NCI-H1417 (cell line): ENCODE data around the gene DGKG.
A peak's percentile ranks its signal among the peaks of the same experiment; 100 is the strongest.

Experiments
- DNase-seq, 3 experiments: peaks; one replicate each; lab custom pipeline; 2025; lab: John Stamatoyannopoulos, UW

The DGKG gene

DNA sequence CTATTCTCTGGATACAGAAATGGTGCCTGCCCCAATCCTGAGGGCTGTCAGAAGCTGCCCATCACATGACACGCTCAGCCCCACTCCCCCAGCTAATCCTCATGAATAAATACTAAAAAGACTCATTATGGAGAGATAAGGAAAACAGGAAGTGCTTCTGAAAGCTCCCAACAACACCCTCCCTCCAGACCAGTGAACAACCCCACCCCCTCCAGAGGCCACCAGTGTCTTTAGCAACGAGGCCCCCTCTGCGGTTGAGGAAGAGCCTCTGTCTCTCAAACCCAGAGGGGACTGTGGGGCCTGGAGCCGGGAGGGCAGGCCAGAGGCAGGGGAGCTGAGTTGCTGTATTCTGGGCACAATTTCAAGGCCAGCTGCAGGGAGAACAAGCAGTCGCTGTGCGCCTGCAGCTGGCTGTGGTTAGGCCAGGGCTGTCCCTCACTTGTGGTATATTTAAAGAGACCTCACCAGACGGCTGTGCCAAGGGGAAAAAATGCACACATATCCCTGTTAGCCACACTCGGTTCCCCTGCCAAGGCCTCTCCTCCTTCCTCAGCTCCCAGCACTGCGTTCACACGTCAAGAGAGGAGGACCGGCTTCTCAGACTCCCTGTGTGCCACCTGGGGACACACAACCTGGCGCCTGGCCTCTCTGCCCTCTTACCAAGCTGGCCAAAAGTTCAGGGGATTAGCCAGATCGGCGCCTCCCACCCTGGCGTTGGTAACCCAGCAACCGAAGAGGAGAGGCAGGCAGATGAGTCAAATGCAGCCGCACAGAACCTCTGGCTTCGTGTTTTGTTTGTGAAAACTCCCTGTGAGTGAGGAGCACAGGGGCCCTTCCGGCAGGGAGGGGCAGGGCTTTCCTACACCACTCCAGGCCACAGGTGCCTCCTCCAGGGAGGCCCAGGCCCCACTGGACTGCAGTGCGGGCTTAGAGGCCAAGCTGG, 152.0 kb downstream of the DGKG start:
- peak in 2 of 3 experiments; percentile 56 to 76 for DNase-seq

DNA sequence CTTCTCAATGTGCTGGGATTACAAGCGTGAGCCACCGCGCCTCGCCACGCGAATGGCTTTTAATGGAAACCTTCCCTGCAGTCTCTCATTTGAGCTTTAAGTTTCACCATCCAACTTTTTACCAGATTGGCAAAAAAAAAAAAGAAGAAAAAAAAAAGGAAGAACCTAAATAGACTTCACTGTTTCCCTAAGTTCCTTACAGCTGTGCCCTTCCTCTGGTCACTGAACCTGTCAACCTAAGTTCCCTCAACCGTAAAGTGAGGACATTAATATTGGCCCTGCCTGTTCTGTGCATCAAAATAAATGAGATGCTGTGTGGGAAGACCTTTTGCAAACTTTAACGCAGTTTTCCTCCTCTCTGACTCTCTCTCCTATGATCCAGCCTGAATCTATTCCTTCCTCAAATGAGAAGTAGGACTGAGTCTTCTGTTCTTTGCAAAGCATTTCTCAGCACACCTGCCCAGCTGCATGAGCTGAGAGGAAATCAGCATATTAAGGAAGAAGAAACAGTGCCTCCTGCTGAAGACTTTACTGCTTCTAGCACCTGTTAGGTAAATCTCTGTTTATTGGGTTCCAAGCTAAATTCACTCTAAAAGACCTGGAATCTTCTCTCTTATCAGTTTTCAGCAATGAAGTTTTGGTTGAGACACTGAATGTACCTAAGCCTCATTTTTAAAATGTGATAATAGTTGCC, 153.6 kb downstream of the DGKG start:
- no peak for DNase-seq

DNA sequence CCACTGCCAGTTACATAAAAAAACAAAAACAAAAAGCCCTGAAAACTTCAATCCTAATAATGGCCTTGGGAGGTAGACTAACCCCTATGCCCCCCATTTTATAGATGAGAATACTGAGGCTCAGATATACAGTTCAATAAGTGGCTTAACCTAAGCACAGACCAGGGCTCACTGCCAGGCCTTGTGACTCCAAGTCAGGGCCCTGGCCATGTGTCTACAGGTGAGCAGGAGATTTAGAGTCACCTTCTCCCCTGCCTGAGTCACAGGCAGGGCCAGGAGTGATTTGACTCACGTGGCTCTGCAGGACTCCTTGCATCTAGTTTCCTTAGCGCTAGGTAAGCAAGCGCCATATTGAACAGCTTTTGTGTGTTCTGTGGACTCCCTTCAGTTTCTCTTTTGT, 154.5 kb downstream of the DGKG start:
- no peak for DNase-seq

DNA sequence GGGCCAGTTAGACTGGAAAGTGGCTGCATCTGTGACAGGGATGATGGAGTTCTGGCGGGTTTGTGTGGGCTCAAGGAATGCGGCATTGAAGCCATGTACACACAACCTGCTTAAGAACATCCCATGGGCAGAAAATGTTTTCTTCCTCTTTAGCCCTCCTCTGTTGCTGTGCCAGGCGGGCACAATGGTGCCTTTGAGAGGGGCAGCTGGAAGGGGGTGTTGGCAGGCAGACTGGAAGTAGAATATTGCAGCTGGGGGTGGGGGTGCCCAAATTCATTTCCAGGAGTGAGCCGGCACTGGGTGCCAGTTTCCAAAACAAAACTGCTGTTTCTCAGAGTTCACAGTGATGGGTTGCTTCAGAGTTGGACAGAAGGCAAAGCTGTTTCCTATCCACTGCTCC, 161.3 kb downstream of the DGKG start:
- no peak for DNase-seq

DNA sequence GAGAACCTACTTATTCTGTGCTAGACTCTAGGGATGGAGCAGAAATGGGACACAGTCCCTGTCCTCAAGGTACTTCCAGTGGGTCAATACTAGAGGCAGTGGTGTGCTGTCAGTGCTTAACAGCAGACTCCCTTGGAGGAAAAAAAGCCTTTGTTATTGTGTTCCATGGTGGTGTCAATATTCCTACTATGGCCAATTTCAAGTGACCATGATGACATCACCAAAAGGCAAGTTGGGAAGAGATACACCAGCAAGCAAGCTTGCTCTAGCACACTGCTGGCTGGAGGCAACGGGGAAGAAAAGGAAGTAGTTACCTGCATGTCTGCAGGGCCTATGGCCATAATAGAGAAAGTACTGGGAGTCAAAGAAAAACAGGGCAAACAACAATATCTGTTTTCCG, 163.6 kb downstream of the DGKG start:
- no peak for DNase-seq

DNA sequence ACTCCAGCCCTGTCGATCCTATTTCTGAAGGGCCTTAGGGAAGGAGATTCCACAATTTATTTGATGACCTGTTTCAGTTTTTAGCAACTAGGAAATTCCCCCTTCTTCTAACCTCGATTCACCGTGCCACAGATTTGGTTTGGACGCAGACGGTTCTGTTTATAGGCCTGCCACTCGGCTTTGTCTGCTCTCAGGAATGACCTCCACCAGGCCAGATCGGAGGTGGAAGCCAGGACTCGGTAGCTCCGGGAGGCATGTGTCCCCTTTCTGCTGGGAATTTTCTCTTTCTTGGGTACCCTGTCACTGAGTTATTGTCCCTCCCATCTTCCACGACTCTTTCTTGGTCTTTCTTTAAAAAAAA, 167.6 kb downstream of the DGKG start:
- no peak for DNase-seq

DNA sequence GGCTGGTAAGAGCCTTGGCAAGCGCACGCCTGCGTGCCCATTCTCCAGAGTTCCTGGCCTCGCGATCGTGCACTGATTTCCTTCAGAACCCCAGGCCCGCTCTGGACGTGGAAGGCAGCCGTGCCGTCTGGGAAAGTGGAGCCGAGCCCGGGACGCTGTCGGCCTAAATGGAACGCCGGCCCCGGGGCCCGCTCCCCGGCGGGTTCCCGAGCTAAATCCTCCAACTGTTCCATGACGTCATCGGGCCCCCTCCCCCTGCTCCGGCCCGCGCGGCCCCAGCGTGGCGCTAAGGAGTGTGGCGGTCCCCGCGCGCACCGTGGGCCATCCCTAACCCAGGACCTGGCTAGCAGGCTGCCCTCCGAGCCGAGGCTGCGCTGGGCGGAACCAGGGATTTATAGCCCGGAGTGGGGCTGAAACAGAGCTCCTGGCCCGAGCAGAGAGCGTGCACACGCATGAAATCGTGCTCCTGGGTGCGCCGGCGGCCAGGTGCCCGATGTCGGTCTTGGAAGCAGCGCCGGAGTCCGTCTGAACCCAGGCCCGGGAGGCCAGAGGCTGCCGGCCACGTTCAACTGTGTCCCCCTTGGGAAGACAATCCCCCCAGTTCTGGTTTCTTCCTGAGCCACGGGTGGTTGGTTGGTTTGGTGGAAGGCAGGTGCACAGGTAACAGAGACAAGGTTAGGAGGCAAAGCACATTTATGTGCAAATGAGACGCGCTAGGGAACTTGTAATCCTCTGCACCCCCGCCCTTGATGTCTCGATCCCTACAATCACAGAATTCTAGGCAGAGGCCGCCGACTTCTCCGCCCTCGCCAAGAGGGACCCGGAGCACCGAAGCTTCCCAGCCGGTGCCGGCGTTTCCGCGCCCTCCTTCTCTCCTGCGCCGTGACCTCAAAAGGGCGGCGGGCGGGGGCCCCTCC, 168.2 kb downstream of the DGKG start:
- DNase-seq, result peak in 2 of 3 experiments; percentile 43 to 51

DNA sequence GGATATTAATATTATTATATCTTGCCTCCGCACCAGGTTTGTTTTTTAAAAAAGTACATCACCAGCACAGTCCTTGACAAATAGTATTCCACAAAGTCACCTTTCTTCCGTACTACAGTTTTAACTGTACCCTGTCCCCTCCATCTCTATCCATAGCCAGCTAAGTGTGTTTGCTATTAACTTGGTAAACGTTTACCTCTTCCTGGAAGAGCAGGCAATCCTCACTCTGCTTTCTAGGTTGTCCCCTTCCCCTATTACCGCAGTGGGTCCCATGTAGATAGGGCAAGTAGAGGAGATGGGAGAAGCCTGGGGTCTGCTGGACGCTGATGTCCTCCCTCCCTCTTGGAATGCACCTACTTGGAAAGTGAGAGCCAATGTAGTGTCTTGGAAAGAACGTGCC, 169.2 kb downstream of the DGKG start:
- DNase-seq, result no peak

DNA sequence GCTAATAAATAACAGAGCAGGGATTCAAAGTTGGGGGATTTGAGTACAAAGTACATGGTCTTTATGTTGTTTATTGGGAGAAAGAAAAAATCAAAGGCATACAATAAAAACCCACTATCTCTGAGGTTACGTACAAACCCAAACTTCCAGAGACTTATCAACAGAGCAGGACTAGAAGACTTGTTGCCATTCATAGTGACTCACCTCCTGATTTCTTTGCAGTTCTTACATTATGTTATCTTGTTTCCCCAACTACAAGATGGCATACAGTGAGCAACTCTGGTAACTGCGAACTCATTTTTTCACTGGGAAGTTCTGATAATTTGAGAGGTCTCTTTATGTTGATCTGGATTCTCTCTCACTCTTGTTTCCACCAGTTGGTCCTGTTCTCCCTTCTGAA, 172.5 kb downstream of the DGKG start:
- no peak for DNase-seq

DNA sequence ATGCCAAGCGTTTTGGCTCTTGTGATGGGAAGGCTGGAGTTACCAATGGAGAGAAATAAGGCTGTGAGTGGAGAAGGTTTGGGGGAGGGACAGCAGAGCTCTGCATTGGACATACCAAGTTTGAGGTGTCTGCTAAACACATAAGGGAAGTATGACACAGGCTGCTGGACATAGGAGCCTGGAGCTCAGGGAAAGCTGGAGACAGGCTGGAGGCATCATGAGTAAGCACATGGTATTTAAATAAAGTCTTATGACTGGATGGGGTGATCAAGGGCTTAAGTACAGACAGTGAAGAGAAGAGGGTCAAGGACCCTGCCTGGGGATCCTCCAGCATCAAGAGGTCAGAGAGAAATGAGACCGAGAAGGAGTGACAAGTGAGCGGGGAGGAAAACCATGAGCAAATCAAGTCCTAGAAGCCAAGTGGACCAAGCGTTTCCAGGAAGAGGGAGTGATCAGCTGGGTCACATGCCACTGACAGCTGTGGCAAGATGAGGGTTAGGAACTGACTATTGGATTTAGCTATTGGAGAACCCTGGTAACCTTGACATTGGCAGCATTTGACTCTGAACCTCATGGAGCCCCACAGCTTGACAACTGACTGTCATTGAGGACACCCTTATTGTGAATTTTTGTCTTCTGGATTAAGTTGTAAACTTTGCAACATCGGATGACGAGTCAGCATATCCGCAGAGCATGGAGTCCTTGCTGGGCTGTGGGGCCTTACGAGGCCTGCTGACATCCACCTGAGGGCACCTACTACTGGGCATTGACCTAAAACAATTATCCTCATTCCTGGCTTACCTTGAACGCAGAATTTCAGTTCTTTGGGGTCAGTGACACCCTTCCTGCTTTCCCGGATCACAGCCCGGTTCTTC, 174.4 kb downstream of the DGKG start:
- no peak for DNase-seq

DNA sequence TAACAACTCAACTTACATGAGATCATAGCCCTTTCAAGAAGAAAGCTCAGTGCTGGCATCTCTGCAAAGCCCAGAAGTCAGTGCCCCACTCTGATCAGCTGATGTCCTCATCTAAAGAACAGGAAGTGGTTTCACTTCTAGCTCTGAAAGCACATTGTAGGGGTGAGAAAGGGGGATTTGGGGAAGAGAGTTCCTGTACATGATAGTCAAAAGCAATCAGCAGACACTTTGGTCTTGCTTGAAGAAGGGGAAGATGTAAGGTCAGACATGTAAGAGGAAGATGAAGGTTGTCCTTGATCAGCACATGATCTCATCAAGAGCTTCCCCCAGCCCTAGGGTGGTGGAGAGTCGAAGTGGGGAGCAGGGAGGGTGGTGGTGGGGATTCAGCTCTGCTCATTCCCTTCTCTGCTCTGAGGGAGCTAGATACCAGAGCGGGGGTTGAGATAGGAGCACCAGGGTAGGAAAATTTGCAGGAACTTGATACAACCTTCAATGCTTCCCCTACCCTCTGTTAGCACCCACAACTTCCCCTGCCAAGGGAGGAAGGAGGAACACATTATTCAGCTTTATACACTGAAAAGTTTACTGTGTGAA, 176.7 kb downstream of the DGKG start:
- DNase-seq, result no peak

DNA sequence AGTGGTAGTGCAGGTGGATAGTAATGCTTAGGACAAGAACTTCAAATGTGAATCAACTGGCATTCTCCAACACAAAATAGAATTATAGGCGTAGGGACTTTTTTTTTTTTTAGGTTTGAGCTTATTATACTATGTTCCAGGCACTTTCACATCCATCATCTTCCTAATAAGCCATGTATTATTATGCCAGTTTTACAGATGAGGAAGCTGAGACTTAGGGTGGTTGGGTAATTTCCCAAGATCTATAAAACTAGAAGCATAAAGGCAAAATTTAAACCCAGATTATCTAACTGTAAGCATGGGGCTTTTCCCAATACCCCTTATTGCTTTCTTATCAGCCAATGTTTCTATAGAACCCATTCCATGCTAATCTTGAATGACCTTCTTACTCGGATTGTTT, 178.0 kb downstream of the DGKG start:
- no peak for DNase-seq

DNA sequence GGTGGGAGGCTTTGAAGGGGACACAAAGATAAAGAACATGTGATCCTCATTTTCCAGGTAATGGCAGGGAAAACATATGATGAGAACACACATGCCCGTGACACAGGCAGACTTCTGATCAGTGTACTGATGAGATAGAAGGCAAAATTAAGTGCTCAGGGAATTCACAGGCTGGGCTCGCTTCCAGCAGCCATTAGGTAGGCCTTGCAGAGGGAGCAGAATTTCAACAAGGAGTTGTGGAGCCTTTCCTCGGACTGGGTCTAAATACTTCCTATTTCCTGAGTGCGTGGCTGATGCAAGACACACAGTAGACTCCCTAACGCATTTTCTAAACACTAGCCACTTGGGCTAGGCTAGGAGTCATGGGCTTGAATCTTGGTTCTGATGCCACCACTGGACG, 179.2 kb downstream of the DGKG start:
- DNase-seq, result peak in 1 of 3 experiments; percentile 24

DNA sequence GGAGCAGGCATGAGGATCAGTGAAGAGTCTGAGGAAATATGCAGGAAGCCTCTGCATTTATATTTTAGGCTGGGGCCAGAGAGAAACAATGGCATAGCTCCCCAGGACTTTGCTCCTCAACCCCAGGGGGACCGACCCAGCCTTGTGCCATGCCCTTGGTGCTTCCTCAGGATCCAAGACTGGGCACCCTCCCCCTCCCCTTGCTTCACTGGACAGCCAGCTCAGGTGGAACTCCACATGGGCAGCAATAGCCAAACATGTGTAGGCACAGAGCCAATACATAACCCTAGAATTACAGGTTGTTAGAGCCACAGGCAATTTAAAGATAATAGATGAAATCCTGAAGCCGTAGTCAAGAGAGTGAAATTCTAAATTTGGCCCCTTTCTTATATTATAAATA, 180.1 kb downstream of the DGKG start:
- peak in 2 of 3 experiments; percentile 22 to 69 for DNase-seq

DNA sequence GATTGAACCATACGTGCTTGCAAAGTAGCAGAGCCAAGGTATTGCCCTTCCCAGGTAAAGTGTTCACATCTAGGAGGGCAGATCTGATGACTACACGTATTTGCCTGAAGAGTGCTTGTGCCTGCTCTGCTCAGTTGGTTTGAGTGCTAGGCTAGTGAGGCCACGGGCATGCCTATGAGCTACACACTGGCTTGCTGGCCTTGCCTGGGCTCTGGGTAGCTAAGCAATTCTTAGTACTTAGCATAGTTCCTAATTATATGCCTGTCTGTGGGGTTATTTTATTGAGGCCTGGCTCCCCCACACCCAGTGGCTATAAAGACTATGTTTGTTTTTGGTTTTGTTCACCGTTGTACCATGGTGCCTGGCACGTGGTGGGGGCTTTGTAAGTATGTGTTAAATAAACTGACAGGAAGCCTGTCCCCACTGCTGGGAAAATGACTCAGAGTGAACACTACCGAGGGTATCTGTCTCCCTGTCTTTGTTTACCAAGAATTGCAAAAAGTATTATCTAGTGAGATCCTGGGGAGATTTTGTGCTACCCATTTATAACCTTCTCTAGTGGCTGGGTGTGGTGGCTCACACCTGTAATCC, 181.0 kb downstream of the DGKG start:
- DNase-seq, result peak in 2 of 3 experiments; percentile 23 to 41

DNA sequence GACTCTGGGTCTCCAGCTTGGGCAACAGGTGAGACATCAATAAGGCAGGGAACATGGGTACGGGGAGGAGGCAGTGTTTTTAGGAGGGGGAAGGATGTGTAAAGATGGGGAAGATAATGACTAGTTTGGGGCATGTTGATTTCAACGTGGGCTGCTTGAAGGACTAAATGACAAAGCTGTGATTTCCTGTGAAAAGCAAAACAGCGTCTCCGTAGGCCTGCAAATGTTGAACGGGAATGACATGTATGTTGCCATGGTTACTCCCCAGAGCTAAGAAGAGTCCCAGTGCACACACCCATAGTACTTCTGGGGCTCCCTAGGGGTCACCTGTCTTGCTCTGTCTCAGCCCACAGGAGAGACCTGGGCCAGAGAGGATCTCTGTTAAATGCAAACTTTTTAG, 181.9 kb downstream of the DGKG start:
- peak in 2 of 3 experiments; percentile 42 to 67 for DNase-seq

DNA sequence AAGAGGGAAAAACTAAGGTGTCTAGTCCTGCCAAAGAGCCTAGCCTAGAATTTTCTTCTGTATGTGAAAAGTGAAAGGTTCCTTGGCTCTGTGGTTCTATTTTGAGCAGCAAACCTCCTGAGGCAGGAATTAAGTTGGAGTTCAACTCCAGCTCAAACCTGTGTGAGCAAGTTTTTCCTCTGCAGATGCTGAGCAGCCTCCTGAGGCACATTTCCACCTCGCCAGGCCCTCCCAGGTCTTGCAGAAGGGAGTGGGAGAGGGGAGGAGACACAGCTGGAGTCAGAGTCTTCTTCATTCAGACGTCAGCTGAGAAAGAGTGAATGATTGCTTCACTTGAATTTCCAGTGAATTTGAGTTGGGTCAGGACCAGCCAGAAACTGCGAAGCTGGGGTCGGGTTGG, 183.6 kb downstream of the DGKG start:
- DNase-seq, result no peak

DNA sequence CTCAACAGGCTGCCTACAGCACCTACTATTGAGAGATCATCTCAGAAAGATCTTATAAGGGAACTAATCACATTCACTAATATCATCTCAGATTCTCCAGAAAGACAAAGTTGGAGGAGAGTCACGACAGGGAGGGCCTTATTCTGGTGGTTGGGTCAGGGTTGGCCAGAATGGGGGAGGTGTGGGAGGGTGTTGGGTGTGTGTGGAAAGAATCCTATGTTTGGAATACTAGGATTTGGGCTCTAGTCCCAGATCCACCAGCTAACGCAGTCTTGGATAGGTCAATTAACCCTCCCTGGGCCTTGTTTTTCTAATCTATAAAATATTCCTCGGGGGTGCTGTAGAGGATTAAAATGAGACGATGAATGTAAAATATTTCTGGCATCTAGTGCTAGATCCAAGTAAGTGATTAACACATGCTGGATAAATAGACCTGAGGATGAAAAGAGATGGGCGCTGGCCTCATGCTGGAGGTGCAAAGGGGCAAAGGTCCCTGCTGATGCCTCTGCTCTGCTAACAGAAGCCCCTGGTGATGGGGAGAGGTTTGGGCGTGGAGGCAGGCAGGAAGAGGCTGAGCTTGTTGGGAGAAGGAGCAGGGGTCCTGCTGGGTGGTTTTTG, 185.6 kb downstream of the DGKG start:
- DNase-seq, result no peak

DNA sequence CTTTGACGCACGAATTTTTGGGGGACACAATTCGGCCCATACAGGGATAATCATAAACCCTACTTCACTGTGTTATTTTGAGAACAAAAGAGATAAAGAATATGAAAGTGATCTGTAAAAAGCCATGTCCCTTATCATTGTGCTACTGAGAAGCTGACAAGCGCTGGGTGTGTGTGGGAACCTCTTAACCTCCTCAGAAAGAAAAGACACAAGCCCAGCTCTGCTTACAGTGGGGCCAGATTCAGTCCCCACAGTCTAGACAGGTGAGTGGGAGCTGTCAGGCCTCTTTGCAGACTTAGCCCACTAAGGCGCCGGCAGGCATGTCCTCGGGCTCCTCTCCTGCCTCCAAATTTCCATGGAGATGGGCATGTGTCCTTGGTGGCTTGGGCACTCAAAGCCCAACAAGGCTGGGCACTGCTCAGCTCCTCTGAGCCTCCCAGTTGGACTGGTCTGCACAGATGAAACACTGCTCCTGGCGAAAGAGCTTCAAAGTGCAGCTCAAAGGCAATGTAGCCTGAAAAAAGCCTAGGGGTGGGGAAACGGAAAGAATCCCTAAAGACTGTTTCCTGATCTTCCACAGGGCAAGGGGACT, 188.7 kb downstream of the DGKG start:
- DNase-seq, result no peak

DNA sequence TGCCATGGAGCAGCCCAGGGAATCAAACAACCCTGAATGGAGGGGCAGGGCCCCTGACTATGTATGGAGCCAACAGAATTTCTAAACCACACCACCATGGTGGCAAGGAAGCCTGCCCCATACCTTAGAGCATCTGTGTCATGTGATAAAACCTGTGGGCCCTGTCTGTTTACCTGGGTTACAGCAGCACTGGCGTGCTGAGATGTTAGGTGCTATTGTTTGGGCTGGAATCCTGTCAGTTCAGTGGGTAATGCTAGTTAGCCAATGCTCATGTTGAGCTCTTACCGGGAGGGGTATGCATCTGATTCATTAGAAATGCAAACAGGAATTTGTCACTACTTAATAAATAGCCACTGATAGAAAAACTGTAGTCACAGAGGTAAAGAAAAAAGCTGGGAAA, 189.7 kb downstream of the DGKG start:
- no peak for DNase-seq
